ENCODE results near the gene MYT1.
"Not testable (repeated sequence)": the region's sequence is repeated elsewhere in the genome, so short reads cannot be mapped to it uniquely, and the experiment has no call there.

Gene MYT1

DNA sequence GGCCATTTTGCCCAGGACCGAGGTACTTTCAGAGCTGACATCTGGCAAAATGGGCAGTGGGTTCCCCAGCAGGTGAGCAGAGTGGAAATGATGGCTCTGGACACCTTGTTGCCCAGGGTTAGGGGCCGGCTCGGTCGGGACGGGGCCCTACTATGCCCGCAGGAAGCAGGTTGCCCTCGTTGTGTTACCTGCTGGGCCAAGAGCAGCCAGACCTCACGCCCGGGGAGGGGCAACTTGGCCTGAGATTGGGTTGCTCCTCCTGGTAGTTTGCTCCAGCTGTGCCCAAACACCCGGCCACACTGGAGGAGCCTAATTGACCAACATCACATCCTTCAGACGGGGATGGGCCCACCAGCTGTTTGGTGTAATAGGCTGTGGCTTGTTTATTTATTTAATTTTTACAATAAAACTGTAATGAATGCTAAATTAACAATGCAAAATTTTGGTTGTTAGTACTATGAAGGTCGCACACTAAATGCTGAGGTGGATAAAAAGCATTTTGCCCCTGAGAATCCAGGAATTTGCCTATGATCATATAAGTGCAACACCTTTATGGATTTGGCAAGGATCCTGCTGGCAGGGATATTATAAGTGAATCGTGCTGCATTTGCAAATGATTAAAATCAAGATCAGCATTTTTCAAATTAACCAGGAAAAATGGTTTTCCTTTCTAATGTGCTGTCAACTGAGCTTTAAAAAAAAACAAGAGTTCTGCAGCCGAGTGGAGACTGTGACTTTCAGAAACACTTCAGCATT lies 64.7 kb downstream of the MYT1 start:
- no peak for DNase-seq (ENCODE audit: extremely low read depth in 1 of 2, low read depth in 1 of 2)

DNA sequence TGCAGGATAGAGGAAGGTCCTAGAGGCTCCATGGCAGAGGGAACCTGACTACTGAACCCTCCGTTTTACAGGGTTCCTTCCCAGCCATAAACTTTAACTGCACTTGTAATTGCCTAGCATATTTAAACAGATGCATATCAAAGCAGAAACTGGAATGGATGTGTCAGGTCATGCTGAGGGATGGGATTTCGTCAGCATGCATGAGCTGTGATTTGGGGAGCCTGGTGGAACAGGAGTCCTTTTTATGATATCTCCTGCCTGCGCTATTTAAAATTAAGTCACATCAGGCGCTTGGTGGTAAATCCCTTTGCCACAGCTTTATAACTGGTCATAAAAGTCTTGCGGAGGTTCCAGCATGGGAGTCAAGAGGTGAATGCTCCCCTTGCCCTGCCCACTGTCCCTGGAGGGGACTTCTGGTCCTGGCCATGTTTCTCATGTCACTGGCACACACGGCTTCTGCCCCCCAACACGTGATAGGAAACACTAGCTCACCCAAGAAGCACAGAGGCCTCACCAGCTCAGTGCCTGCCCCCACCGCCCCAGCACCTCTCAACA lies 65.3 kb downstream of the MYT1 start:
- DNase-seq (ENCODE audit: extremely low read depth in 1 of 2, low read depth in 1 of 2), result no peak

DNA sequence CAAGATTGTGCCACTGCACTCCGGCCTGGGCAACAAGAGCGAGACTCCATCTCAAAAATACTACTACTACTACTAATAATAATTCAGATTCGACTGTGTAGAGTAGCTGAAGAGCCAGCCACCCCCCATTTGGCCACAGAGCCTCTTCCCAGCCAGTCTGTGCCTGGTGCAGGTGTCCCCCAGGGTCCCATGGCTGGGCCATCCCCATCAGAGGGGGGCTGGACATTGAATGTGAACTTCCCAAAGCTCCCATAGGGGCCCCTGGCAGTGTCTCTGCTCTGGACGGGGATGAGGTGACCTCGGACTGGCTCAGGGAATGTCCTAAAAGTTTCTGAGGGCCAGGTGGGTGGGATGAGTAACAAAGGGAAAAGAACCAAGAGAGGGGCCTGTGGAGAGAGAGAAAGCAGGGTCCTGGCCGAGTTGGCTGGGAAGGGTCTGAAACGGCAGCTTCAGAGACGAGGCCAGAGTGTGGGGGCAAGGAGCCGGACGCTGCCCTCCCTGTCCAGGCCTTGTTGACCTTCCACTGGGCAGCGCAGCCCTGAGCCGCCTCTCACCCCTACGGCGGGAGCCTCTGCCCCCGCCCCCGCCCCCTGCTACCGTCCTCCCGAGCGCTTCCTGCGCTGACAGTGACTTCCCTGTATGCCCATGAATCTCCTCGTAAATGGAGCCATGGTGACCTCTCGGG lies 66.4 kb downstream of the MYT1 start:
- DNase-seq (ENCODE audit: extremely low read depth in 1 of 2, low read depth in 1 of 2), result no peak

DNA sequence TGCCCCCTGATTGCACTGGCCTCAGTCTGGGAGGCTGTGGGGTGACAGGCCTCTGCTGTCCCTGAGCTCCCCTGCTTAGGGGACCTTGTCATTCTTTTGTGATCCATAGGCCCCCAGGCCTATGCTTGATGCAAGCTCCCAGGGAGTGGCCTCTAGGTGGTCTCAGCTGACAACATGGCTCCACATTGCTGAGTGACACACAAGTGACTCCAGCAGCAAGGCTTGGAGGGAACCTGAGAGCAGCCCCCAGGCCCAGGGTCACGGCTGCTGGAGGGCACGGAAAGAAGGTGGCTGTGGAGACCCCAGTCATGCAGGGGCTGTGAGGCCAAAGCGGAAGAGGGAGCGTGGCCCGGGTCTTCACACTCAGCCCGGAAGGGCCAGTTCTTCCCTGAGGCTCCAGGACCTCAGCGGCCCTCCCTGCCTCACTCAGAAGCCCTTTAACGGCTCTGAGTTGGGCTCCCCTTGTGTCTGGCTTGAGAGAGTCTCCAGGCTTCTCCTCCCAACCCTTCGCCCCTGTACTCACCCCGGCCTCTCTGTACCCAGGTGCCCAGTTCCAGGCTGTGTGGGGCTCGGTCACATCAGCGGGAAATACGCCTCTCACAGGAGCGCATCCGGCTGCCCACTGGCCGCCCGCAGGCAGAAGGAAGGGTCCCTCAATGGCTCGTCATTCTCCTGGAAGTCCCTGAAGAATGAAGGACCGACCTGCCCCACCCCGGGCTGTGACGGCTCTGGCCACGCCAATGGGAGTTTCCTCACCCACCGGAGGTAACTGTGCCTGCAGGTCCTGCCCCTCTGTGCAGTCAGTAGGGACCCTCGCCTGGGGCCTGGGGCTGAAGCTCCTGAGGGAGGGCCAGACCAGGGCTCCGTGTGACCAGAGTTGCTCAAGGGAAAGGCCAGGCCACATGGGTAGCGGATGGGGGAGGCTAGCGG lies 67.6 kb downstream of the MYT1 start:
- DNase-seq (ENCODE audit: extremely low read depth in 1 of 2, low read depth in 1 of 2), result no peak

DNA sequence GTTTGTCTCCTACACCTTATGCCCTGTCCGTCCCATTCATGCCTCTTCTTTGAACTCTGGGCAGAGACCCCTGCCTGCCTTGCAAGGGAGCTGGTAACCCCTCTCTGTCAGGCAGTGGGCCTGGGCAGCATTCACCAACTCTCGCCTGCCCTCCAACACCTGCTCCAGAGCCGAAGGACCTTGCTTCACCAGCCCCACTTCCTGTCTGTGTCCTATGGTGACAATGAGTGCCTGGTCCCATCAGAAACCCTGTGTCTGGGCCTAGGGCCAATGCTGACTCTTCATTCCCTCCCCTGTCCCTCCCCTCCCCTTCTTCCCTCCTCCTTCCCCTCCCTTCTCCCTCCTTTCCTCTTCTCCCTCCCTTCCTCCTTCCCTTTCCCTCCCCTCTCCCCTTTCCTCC lies 68.5 kb downstream of the MYT1 start:
- DNase-seq (ENCODE audit: extremely low read depth in 1 of 2, low read depth in 1 of 2), result no peak

DNA sequence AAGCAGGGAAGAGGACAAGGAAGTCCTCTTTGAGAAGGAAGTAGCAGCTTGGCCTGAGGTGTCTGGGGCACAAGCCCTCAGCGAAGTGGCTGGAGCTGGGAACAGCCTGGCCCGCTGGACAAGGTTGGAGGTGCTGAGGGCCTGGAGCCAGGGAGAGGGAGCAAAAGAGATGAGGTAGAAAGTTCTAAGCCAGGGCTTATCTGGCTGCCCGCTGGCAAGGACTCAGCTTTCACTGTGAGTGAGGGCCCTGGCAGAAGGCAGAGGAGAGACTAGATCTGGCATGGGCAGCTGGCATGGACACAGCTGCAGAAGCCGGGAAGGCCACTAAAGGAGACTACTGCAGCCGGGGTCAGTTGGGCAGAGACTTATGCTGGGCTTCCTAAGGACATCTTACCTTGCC lies 69.5 kb downstream of the MYT1 start:
- no peak for DNase-seq (ENCODE audit: extremely low read depth in 1 of 2, low read depth in 1 of 2)

DNA sequence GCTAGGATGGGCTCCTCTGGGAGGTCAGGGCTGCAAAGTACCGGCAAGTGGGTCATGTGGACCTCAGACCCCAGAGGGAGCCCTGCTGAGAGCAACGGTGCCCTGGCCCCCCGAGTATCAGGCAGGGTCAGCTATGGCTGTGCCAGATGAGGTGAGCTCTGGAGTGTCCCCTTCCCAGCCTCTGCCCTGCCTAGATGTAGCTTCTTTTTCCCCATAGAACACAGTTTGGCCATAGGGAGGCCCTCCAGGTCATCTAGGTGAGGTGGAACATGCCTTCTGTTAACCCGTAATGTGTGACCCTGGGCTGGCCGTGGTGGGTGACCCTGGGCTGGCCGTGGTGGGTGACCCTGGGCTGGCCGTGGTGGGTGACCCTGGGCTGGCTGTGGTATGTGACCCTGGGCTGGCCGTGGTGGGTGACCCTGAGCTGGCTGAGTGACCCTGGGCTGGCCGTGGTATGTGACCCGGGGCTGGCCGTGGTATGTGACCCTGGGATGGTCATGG lies 70.1 kb downstream of the MYT1 start:
- DNase-seq (ENCODE audit: extremely low read depth in 1 of 2, low read depth in 1 of 2), result no peak

DNA sequence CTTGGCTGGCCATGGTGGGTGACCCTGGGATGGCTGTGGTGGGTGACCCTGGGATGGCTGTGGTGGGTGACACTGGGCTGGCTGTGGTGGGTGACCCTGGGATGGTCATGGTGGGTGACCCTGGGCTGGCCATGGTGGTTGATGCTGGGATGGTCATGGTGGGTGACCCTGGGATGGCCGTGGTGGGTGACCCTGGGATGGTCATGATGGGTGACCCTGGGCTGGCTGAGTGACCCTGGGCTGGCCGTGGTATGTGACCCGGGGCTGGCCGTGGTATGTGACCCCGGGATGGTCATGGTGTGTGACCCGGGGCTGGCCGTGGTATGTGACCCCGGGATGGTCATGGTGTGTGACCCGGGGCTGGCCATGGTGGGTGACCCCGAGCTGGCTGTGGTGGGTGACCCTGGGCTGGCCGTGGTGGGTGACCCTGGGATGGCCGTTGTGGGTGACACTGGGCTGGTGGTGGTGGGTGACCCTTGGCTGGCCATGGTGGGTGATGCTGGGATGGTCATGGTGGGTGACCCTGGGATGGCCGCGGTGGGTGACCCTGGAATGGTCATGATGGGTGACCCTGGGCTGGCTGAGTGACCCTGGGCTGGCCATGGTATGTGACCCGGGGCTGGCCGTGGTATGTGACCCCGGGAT lies 70.8 kb downstream of the MYT1 start:
- DNase-seq (ENCODE audit: extremely low read depth in 1 of 2, low read depth in 1 of 2), result not testable (repeated sequence)

DNA sequence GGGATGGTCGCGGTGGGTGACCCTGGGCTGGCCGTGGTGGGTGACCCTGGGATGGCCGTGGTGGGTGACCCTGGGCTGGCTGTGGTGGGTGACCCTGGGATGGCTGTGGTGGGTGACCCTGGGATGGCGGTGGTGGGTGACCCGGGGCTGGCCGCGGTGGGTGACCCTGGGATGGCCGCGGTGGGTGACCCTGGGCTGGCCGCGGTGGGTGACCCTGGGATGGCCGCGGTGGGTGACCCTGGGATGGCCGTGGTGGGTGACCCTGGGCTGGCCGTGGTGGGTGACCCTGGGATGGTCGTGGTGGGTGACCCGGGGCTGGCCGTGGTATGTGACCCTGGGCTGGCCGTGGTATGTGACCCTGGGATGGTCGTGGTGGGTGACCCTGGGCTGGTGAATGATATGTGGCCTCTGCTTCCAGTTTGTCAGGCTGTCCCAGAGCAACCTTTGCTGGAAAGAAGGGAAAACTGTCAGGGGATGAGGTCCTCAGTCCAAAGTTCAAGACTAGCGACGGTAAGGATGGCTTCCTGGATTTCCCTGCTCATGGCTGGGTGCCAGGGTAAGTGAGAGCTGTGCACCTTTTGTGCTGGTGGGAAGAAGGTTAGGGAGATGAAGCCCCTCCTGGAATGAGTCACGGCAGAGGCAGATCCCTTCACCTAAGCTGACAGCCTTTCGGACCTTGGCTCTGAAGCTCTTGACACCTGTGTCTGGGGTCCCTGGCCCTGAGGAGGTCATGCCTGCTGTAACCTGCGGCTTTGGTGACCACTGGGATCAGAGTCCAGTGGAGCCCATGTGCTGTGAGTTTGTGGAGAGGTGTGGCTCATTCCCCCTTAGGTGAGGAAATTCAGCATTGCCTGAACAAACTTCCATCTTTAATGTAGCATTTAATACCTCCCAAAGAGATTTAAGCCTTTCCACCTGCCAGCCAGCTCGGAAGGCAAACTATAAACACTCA lies 72.2 kb downstream of the MYT1 start:
- no peak for DNase-seq (ENCODE audit: extremely low read depth in 1 of 2, low read depth in 1 of 2)

DNA sequence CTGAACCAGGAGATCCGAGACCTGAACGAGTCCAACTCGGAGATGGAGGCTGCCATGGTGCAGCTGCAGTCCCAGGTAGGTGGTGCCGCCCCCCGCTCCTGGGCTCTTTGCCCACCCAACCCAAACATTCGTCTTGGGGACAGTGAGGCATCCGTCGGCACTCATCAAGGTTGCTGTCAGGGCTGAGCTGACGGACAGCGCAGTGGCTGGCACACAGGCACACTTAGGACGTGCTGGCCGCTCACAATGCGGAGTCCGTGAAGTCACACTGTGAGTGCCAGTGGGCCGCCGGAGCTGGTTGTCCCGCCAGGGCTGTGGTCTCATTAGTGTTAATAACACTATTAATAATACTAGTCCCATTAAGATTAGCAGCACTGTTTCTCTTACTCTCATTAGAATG lies 73.1 kb downstream of the MYT1 start:
- no peak for DNase-seq (ENCODE audit: extremely low read depth in 1 of 2, low read depth in 1 of 2)

DNA sequence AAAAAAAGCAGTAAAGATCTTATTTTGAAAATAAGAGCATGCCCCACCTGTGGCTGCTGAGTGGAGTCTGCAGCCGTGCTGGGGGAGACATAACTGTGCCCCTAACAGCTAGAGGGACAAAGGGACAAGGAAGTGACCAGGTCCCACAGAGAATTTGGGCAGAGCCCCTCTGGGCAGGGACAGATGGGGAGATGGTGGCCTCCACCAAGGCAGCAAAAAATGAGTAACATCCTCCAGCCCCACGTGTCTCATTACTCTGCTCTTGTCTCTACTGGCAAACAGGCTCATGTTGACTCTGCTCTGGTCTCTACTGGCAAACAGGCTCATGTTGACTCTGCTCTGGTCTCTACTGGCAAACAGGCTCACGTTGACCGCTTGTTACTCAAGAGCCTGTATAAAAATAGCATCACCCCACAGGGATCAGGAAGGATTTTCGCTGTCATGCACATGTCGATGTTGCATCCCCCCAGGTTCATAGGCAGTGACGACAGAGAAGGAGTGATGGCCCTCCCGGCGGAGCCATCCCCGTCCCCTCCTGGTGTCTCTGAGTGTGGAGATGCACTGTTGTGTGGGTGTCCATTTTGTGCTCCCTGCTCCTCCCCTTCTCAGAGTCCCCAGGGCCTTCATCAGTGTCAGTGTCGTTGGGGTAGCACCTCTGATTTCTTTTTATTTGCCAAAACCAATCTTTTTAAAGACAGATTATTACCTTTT lies 74.0 kb downstream of the MYT1 start:
- no peak for DNase-seq (ENCODE audit: extremely low read depth in 1 of 2, low read depth in 1 of 2)

DNA sequence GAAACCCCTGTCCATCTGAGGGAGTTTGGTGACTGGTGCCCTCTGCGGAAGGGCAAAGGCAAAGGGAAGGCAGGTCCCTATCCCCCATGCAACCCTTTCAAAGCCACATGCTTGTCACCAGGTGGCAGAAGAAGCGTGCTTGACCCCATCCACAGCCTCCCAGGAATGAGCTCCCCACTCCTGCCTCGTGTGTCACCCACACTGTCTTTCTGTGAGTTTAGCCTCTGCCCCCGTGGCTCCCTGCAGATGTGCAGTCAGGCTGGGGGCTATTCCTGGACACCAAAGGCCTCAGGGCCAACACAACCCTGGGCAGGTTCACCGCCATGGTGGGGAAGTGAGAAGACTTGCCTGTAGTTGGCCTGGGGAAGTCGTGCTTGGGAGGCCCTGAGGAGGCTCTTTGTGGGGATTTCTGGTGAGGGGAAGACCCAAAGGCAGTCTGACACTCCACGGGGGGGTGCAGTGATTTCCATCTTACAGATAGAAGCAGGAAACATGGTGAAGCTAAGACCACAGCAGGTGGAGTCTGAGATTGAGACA lies 74.7 kb downstream of the MYT1 start:
- DNase-seq (ENCODE audit: extremely low read depth in 1 of 2, low read depth in 1 of 2), result no peak

DNA sequence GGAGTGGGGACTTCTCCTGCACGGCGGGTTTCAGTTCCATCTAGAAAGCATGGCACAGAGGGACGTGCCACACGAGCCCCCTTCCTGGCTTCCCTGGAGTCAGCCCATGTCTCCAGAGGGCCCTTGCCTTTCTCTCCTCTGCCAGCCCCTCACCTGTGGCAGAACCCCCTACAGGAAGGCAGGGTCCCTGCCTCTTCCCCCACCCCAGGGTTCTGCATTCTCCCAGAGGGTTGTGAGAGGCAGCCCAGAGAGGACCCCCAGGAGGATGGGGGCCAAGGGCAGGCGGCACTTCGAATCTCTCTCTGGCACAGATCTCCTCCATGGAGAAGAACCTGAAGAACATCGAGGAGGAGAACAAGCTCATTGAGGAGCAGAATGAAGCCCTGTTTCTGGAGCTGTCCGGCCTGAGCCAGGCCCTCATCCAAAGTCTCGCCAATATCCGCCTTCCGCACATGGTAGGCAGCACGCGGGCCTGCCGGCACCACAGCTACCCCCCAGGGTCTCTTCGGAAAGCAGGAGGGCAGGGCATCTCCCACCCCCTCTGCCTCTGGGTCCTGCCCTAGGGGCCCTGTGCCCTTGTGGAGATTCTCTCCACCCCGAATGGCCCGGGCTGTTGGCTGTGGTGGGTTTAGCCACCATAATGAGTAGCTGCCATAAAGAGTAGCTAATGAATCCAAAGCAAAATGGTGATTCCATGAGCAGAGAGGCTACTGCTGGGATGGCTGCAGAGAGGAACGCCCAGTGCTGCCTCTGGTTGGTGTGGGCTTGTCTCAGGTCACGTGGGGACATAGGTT lies 75.4 kb downstream of the MYT1 start:
- DNase-seq (ENCODE audit: extremely low read depth in 1 of 2, low read depth in 1 of 2), result no peak

DNA sequence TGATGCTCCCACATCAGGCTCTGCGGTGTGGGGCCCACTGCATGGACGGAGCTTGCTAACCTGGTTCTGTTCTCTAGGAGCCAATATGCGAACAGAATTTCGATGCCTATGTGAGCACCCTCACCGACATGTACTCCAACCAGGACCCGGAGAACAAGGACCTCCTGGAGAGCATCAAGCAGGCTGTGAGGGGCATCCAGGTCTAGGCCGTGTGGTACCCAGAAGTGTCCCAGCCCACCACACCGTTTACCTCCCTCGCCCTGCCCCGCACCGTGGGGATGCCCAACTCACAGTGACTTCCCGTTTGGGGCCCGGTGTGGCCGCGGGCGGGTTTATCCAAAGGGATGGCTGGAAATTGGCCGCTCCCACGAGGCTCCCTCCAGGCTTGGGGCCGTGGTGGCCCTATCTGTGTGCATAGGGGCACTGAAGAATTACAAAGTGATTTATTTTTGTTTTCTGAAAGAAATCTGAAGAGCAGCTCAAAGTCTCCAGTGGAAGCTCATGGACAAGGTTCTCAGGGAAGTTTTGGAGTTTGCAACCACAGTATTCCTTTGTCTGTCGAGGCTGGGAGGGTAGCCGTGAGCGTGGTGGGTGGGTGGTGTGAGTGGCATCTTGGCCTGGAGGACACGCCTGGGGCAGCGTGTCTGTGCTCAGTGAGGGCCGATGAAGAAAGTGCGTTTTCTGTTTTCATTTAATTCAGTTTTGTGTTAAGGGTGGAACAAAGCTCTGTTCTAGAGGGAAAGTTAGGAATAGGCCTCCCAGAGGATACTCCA lies 76.2 kb downstream of the MYT1 start:
- no peak for DNase-seq (ENCODE audit: extremely low read depth in 1 of 2, low read depth in 1 of 2)

DNA sequence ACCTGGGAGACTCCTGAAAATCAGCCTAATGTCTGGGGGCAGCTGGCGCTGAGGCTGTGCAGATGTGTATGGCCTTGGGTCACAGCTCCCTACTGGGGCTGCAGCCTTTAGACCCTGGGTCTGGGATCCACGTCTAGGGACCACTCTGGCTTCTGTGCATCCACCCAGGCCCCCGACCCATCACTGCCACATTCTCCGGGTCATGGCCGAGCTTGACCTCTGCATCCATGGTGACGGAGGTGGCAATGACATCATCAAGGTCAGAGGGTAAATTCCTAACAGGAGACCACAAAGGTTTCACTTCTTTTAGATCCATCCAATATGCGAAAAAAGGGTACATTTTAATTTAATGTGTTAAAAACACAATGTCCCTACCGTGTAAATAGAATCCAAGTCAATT lies 76.8 kb downstream of the MYT1 start:
- no peak for DNase-seq (ENCODE audit: extremely low read depth in 1 of 2, low read depth in 1 of 2)

DNA sequence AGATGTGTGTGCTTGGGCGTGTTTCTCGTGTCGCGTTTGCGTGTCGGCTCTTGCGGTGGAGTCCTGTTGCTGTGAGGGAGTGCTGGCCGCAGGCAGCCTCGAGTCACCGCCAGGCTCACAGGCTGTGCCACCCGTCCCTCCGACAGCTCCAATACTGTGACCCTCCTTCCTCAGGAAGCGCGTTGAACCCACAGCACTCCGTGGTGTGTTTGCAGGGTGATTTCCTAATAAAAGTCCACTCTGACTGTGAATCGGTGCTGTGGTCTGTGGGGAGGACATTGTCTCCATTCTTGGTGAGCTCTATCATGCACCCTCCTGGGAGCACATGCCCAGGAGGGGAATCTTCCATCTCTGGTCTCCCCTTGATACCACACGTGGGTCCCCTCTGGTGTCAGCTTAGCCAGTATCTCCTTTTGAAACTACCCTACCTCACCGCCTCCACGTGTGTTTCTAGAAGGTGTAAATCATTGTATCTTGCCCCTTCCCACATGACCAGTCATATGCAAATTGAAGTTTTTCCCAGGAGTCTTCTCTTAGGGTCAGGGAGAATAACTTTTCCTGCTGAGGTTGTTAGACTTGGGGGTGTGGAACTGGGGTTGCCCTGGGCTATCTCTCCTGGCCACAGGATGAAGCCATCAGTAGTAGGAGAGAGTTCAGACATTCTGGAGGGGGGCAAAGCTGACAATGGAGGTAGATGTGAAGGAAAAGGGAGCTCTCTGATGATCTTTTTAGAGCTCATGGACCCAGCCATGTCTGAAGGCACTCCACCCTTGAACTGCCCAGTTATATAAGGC lies 77.9 kb downstream of the MYT1 start:
- DNase-seq (ENCODE audit: extremely low read depth in 1 of 2, low read depth in 1 of 2), result no peak
